NCI-H2227 (cell line): ENCODE measurements around the gene CABP7.

ENCODE experiments used
- DNase-seq: peaks from one replicate; lab custom pipeline; 2025; ENCODE audit not compliant: unreplicated experiment; lab: John Stamatoyannopoulos, UW

The CABP7 gene

DNA sequence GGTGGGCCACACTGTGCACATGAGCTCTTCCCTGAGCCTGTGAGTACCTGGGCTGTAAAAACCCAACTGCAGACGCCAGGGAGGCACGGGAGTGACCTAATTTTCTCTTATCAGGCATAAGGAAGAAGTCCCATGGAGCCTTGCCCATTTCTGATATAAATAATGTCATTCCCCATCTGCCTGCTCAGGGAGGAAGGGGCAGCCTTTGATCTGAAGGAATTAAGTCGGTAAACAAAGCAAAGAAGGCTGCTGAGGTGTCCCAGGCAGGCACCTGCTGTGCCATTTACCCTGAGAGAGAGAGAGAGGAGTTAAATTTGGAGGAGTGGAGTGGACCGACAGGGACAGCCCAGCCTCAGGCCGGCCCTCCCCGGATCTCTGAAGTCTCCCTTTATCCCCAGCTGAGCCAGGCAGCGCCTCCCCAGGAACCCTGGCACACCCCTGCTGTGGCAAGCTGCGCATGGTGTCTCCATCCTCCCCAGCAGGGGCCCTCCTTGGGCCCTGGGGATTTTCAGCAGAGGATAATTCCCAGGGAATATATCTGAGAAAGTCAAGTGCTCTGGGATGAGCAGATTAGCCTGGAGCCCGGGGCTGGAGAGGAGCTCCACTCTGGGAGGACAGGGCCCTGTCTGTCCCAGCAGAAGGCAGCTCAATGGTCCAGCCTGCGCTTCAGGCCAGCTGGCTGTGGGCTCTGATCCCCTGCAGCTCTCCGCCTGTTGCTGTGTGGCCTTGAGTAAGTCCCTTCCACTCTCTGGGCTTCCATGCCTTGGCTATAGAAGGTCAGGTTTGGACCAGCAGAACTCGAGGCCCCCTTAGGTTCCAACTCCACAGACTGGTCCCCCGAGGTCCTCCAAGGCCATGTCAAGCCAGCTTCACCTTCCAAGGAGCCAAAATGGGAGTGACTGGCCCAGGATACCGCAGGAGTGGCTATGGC, 17.5 kb upstream of the CABP7 start:
- no peak for DNase-seq

DNA sequence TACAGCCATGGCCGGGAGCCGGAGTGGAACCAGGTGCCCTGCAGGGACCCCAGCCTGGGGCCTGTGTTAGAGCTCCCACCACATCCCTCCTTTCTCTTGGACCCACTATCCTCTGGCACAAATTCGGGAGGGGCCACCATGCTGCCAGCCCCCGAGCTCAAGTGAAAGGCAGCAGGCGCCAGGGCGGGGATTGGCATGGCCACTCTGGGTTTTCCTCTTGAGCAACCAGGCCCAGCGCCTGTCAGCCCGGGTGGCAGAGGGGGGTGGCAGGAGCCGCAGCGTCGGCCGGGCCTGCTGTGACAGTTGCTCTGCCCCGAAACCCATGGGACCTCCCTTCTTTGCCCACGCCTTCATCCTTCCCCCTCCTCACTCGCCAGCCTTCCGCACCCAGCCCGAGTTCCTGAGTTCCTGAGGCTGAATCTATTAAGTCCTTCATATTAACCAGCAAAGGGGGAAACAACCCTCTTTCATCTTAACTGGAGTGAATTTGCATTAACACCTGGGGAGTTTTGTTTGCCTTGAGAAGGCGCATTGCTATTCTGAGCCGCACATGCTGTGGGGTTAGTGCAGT, 16.8 kb upstream of the CABP7 start:
- no peak for DNase-seq

DNA sequence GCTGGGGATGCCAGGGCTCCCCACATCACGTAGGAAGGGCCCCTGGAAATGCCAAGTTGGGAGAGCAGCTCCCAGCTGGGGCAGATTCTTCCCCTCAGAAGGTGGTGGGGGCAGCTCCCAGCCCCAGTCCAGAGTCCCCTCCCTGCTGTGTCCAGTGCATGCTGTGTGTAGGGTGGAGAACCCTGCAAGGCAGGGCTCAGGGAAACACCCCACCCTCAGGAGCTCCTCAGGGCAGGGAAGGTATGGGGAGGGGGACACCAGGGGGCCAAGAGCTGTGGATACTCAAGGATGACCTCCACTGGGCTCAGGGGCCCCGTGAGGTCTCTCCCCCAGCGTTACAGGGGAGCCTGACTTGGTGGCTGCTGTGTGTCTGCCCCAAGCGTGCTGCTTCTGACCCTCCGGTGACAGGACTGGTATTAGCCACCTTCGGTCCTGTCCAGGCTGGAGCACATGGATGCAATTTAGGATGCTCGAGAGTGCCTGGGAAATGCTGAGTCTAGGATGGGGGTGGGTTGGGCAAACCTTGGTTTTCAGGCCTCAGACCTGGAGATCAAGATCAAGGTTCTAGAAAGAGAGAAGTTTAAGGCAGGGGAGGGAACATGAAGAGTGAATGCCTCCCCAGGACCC, 16.1 kb upstream of the CABP7 start:
- no peak for DNase-seq

DNA sequence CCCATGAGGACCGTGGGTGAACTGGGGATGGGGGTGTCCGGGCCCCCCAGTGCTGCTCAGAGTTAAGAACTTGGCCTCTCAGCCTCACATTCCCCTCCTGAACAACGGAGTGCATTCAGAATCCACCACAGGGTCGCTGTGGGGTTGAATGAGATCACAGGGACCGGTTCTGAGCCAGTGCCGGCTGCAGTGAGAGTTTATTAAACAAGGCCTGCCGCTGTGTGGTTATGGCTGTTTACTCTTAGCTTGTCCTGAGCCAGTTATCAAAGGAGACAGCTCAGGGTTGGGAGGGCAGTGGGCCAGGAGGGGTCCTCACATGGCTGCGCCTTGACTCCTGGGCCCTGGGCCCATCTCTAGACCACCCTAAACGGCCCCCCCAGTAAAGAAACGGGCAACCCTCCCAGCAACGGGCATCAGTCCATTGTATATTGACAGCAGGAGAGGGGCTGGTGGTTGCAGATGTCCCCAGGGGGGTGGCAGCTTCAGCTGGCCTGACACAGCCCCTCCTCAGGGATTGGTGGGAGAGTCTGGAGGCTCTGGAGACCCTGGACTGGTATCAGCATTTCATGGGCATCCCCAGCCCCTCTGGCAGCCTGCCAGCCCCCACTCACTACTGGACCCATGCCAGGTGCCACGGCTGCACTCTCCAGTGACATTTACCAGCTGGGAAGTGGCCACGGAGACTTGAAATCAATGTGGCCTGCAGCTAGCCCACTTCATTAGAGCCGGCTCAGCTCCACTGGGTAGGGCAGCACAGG, 15.1 kb upstream of the CABP7 start:
- peak; percentile 15 for DNase-seq

DNA sequence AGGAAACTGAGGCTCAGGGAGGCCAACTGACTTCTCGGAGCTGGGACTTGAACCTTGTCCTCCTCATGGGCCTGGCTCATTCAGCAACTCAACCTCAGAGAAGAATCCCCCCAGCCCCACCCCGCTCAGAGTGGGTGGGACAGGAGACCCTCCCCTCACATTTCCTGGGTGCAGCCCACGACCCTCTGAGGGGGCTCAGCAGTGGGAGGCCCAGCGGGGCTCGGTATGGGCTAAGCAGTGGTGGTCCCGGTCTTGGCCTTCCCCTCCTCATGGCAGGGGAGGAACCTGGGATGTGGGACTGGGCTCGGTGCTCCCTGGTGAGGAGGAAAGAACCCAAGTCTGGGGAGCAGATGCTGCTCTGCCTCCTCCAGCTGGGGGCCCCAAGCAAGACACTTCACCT, 14.2 kb upstream of the CABP7 start:
- DNase-seq, result no peak

DNA sequence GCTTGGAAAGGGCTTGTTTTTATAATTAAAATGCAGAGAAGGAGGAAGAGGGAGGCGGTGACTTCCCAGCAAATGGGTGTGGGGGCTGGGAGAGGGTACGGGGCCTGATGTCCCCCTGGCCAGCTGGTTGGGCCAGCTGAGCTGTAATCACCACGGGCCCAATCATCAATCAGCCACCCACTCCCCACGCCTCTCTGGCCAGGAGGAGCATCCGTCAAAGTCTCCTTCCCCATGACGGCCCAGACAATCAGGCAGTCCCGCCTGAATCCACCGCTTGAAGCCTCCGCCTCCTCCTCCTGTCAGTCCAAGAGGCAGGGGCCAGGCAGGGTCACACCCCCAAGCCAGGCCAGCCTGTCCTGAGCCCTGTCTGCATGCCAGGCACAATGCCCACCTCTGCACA, 13.3 kb upstream of the CABP7 start:
- DNase-seq, result peak; percentile 6

DNA sequence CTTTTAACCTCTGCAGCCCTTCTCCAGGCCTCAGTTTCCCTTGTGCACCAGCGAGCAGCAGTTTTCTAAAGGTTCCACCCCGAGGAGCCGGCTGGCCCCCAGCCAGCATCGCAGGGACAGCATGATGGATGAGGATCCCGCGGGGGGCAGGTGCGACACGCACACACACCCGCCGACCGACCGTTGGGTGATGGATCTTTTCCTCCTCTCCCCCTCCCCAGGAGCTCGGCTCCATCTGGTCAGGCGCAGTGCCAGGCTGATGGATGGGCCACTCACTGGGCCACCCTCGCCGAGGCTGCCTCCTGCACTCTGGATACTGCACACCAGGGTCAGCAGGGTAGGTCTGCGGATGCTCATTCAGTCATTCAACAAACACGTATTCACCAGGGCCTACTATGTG, 12.8 kb upstream of the CABP7 start:
- no peak for DNase-seq

DNA sequence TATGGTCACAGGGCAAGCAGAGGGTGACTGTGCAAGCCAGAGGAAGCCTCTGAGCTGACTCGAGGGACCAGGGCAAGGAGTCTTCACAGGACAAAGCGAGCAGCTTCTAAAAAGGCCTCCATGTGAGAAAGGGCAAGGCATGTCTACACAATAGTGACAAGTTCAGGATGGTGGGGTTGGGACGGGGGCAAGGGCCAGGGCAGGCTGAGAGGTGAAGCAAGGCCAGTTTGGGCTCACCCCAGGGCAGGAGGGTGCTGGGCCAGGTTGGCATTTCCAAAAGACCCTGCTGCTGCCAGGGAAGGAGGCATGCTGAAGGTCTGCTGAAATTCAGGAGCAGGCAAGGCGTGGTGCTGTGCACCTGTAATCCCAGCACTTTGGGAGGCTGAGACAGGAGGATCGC, 12.3 kb upstream of the CABP7 start:
- no peak for DNase-seq

DNA sequence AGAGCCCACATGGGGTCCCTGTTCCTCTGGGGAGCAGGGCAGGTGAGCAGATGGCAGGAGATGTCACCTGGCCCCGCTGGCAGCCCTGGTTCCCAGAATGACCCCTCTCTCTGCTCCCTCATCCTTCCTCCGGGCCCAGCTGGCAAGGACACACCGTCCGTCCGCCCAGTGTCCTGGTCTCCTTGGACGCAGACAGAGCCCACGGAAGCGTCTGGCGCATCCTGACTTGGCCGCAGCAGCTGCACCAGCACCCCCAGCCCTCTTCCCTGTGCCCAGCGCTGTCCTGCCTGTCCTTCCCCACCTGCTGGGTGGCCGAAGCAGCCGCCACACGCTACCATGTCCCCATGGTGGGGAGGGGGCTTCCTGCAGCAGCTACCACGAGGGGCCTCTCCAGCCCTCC, 9.6 kb upstream of the CABP7 start:
- DNase-seq, result no peak

DNA sequence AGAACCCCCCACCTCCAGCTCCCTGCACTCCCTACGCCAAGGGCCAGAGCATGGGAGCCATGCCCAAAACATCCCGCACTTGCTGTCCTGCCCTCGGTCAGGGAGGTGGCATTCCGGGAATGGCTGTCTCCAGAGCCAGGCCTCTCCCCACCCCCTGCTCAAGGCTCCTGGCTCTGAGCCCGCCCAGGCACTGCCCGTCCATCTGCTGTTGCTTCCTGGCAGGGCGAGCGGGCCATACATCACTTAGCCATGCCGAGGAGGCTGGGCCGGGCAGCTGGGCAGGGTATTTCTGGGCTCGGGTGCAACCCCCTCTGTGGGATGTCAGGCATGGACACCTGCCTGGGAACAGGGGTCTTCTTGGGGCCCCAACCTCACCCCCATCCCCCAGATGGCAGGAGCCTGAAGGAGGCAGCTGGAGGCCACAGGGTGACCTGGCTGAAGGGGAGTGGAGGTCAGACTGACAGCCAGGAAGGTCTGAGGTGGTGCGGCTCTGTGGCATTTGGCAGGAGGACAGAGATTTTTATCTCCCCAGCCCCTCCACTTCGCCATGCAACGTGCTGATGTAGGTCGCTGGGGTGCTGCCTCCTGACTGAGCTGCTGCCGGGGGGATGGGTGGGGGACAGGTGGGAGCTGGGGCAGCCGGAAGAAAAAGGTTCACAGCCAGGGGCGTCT, 8.7 kb upstream of the CABP7 start:
- DNase-seq, result no peak

DNA sequence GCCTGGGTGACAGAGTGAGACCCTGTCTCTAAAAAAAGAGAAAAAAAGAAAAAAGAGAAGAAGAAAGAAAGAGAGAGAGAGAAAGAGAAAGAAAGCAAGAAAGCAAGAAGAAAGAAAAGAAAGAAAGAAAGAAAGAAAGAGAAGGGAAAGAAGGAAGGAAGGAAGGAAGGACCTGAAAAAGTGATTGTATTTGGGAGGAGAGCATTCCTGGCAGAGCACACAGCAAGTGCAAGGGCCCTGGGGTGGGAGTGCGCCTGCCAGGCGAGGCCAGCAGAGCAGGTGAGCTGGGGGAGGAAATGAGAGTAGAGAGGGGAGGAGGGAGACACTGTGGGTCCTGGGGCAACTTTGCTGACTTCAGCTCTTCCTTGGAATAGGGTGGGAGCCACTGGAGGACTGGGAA, 7.7 kb upstream of the CABP7 start:
- DNase-seq, result no peak

DNA sequence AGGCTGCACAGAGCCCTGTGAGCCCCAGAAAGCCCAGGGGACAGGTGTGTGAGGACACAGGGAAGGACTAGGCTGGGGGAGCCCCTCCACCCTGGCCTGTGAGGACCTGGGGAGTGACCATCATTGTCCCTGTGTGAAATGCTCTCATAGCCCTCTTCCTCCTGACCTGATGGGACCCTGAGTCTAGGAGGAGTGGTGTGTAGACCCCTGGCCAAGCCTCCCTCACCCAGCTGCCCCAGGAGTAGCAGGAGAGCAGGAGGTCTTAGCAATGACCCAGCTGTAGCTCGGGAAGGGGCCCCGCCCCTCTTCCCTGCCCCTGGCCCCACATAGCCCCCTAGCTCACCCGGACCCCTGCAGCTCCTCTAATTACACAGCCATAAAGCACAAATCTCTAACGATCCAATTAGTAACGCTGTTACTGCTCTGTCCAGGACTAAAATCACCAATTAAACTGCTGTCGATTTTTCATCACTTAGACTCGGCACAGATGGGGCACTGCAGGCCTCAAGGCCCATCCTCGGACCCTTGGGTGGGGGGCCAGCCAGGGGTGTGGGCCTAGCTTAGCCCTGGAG, 6.6 kb upstream of the CABP7 start:
- no peak for DNase-seq

DNA sequence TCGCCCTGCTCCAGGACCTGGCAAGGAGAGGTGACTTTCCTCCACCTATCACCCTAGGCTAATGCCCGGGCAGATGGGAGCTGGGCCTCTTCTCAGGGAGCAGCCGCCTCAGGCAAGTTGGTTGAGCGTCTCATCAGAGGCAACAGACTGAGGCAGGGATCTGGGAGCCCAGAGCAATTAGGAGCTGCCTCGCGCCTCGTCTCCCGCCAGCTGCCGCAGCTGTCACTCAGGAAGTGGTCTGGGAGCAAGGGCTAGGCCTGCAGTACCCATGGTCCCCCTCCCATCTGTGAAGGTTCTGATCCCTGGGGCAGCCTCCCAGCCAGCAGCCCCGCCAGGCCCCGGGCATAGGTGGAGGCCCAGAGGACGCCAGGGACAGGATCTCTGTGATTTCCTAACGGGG, 4.6 kb upstream of the CABP7 start:
- peak; percentile 28 for DNase-seq

DNA sequence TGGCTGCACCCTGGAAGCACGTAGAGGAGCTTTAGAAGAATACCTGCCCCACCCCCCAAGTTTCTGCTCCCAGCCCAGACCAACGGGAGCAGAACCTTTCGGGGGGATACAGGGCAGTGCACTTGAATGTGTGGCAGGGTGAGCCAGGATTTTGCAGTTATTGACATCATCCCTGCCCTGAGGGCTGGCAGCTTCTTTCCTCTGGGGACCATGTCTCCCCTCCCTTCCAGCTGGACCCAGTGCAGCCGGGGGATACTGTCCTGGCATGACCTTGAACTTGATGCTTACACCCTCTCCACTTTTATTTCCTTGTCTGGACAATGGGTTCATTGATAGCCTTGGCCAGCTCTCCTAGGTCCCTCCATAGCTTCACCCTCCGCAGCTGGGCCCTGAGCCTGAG, 4.1 kb upstream of the CABP7 start:
- no peak for DNase-seq

DNA sequence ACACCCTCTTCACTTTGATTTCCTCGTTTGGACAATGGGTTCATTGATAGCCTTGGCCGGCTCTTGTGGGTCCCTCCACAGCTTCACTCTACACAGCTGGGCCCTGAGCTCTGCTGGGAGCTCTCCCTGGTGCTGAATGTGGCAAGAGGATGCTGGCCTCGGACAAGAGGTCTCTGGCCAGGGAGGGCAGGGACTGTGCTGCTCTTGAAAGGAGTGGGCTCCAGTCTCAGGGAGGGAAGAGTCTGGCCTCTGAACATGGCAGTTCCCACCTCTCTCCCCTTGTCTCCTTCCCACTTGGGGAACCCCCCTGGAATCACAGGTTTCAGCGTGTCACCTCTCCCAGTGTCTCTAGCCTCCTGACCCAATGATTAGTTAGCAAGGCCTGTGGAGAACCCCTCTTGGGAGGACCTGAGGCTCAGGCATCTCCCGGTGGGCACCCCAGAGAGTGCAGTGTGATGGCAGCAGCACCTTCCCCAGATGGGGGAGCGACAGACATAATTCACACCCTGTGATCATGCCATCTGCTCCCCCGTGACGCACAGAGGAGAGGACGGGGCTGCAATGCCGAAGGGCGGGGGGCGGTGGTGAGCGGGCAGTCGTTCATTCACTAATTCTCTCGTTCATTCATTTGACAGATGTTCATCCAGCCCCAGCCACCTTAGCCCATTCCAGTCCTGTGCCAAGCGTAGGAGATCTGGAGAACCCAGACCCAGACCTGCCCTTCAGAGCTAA, 2.8 kb upstream of the CABP7 start:
- DNase-seq, result no peak

DNA sequence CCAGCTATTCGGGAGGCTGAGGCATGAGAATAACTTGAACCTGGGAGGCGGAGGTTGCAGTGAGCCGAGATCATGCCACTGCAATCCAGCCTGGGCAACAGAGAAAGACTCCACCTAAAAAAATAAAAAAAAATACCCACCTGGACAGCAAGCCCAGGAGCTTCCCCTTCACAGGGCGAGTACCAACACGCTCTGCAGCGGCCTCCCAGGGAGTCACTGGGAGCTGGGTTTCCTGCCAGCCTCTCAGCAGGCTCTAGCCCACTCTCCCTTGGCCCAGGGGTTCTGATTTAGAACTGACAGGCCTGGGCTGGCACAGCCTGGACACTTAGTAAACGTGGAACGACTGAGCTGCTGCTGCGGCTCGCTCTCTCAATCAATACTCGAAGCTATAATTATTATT, 2.0 kb upstream of the CABP7 start:
- no peak for DNase-seq

DNA sequence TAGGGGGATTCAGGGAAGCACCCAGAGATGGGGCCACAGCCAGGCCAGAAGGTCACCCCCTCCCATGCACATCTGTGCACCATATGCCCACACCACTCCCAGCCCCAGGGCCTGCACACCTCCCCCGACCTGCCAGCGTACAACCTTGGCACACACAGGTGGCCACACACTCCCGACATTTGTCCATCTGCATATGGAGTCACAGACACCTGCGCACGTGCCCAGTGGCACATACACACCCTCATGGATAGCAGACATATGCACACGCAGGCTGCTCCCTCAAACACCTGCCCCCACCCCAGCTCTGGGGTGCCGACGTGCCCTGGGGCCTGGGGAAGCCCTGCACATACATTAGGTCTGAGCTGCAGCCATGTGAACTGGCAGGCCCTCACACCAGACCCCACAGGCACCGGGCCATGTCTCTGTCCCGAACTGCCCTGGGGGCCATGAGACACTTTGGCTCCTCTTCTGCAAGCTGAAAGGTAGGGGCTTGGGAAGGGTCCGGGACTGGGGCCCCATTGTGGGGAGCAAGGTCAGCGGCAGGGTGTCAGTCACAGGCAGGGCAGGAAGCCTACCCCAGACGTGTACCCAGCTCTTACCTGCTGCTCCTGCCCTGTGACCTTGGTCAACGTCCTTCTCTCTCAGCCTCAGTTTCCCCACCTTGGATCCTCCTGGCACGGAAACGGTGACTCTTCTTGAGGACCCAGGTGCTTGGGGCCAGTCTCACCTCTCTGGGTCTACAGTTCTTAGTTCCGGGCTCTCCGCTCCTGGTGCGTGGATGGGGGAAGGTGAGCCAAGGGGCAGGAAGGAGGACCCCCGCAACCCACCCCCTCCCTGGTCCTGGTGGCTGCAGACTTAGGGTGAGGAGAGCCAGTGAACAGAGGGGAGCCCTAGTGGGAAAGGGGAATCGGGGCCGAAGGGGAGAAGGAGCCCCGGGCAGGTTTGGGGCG, 579 bp upstream of the CABP7 start:
- no peak for DNase-seq

DNA sequence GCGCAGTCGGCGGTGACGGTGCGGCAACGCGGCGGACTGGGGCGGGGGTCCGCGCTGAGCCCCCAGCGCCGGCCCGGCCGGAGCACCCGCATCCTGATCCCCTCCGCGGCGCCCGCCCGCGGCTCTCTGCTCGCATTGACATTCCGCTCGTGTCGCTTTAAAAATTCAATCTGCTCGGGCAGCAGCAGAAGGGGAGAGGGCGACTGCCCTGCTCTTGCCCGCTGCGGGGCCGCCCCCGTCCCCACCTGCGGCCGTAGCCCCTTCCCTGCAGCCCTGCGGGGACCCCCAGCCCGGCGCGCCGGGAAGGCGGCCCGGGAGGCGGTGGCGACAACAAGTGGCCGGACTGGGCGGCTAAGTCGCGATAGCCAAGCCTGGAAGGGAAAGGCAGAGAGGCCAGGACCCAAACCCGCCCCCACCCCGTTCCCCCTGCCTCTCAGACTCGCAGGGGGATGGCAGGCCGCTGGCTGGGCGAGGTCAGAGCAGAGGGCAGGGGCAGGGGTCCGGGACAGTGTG, 1.1 kb downstream of the CABP7 start:
- DNase-seq, result no peak

DNA sequence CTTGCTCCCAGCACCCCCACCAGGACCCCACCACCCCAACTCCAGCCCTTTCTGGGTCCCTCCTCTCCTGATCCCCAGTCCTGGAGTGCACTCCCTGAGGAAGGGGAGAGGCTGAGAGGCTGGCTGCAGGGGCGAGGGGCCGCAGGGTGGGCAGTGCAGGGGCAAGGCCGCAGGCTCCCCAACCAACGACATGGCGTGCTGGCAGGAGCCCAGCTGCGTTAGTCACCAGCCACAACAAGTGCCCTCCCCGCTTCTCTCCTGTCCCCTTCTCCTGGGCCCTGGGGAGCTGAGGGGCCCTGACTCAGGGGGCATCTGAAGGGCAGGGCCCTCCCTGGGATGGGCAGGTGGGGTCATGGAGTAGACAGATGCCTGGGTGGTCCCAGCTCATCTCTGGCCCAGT, 2.3 kb downstream of the CABP7 start:
- DNase-seq, result no peak
